Right lobe of liver (tissue), 6 donors: ENCODE data around the gene ZBTB2. TPM values are rescaled to one million over a fixed set of nuclear protein-coding genes. Genes with fewer than 3 reads are reported as not detected.

Experiments used
- ATAC-seq, 4 donors: fragments of 200-7000 bp; cut with Tn5 transposase; one replicate each; pipeline ENCODE4 v1.9.1; 2020; ENCODE audit warnings: mild to moderate bottlenecking in 4 of 4, moderate library complexity in 4 of 4
- DNase-seq, 3 donors: peaks; one replicate each; pipeline ENCODE4 v3.0.0-alpha.2; 2020
- H3K27ac ChIP-seq, 3 donors: fragments of 200-600 bp; one replicate each; pipeline ENCODE4 v1.8.0; 2022
- H3K27me3 ChIP-seq, 2 donors: fragments of 200-600 bp; one replicate each; pipeline ENCODE4 v1.8.0; 2022
- H3K36me3 ChIP-seq, 4 donors: fragments of 200-600 bp; sonication (generic) in 1 of 4; one replicate each; pipeline versions ENCODE4 v1.5.1 to v1.8.0; 2017 to 2022; ENCODE audit warnings: control low read depth in 1 of 4
- H3K4me1 ChIP-seq, 4 donors: fragments of 200-600 bp; sonication (generic) in 1 of 4; one replicate each; pipeline versions ENCODE4 v1.5.1 to v1.8.0; 2017 to 2022; ENCODE audit warnings: control low read depth in 1 of 4
- H3K4me3 ChIP-seq, 3 donors: fragments of 200-600 bp; one replicate each; pipeline ENCODE4 v1.8.0; 2022
- H3K9me3 ChIP-seq, 4 donors: fragments of 200-600 bp; sonication (generic) in 1 of 4; one replicate each; pipeline versions ENCODE4 v1.5.1 to v1.8.0; 2017 to 2022; ENCODE audit warnings: control low read depth in 1 of 4
- POLR2A ChIP-seq: fragments of 450-650 bp; IDR thresholded peaks from one replicate; pipeline ENCODE4 v1.6.1; 2017; ENCODE audit warnings: antibody characterized with exemption, mild to moderate bottlenecking
- WGBS: methylation state at CpG from one replicate; pipeline ENCODE4 v1.1.6; 2018; ENCODE audit warnings: low coverage, low lambda C conversion rate; ENCODE audit not compliant: insufficient coverage; ENCODE audit errors: missing lambda C conversion rate; 5-methylcytosine and 5-hydroxymethylcytosine counted together
- intact Hi-C, 2 donors: fragments of 100-400 bp; cut with DNase I; formaldehyde crosslinking; loops; one replicate each; pipeline versions ENCODE4 v1.11.2 to v1.14.1; 2022
- total RNA-seq, 6 experiments: library from RNA; depleted of rRNA in 2 of 6; stranded (reverse); fragments of >200 nt in 2 of 6; fragmentation: NEBNext Ultra II Directional in 3 of 6; extraction: Animal tissue kit (Norgen Biotek cat#: 25700) in 3 of 6; gene quantifications; one replicate each; pipeline versions ENCODE4 v1.1.0 to v1.2.4, GENCODE V29; 2016 to 2023
- TF ChIP-seq, protein P1 (sequence below), 4 donors: fragments of 200-600 bp in 3 of 4; fragments of 450-650 bp in 1 of 4; IDR thresholded peaks; one replicate each; pipeline versions ENCODE4 v1.5.1 to v1.8.0; 2016 to 2022; ENCODE audit warnings: antibody characterized with exemption in 4 of 4, mild to moderate bottlenecking in 2 of 4
- donor health status: DM: no; HTN: yes; CAD: no.
- donor health status: DM: no; HTN: no; CAD: no.
- donor health status: DM: no; HTN: no; CAD: no.
- donor health status: DM: no; HTN: yes; CAD: no.
- donor health status: DM: no; HTN: yes; CAD: no.

Gene ZBTB2
- total RNA-seq, 6 experiments from 2014 or later, result 3.2 to 6.0 (median 4.5) TPM

DNA sequence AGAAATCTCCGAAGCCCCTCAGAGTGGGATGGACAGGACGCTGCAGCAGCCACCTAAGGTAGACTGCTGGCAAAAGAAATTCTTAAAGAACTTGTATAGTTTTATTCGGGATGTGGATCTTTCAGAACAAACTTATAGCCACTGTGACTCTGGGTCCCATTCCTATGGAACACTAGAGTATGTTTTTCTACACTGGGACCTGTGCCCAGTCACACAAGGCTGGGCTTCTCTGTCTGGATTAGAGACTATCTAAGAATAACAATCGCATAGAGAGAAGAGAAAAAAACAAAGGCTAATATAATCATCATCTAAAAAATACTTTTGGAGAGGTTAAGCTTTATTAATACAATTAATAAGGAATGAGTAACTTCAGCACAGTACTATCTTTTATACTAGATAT lies 31.6 kb upstream of the ZBTB2 start:
- Histone ChIP-seq H3K27ac (no peak overlapping the region), H3K4me3 (no peak overlapping the region), H3K36me3 (peaks cover 0 to 71% (median 14%) of the 10 kb centered on the region in 4 donors), H3K27me3 (no peaks in the 10 kb centered on the region), H3K4me1 (no peaks in the 10 kb centered on the region), H3K9me3 (no peaks in the 10 kb centered on the region)
- intact Hi-C loops, result no loop called here
- no peak for ATAC-seq
- TF ChIP-seq POLR2A, result no peak
- TF ChIP-seq, protein P1, sequence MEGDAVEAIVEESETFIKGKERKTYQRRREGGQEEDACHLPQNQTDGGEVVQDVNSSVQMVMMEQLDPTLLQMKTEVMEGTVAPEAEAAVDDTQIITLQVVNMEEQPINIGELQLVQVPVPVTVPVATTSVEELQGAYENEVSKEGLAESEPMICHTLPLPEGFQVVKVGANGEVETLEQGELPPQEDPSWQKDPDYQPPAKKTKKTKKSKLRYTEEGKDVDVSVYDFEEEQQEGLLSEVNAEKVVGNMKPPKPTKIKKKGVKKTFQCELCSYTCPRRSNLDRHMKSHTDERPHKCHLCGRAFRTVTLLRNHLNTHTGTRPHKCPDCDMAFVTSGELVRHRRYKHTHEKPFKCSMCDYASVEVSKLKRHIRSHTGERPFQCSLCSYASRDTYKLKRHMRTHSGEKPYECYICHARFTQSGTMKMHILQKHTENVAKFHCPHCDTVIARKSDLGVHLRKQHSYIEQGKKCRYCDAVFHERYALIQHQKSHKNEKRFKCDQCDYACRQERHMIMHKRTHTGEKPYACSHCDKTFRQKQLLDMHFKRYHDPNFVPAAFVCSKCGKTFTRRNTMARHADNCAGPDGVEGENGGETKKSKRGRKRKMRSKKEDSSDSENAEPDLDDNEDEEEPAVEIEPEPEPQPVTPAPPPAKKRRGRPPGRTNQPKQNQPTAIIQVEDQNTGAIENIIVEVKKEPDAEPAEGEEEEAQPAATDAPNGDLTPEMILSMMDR (IDR thresholded peaks at IDR 0.05), result no peak
- 75% methylated on average over 2 of the region's 4 CpGs for WGBS
- DNase-seq, result no peak

DNA sequence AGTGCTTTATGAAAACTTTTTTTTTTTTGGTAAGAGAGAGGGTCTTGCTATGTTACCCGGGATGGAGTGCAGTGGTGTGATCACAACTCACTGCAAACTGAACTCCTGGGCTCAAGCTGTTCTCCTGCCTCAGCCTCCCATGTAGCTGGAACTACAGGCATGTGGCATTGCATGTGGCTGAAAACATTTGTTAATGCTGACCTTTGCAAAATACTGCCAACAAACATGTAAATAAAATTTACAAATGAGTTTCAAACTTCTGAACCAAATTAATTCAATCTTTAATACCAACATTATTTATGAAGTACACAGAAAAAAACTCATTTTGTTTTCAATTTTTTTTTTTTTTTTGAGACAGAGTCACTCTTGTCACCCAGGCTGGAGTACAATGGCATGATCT lies 26.1 kb upstream of the ZBTB2 start:
- Histone ChIP-seq H3K4me3 (no peak overlapping the region), H3K36me3 (peaks cover 0 to 82% (median 5%) of the 10 kb centered on the region in 4 donors), H3K27ac (no peak overlapping the region), H3K9me3 (no peaks in the 10 kb centered on the region), H3K4me1 (no peaks in the 10 kb centered on the region), H3K27me3 (no peaks in the 10 kb centered on the region)
- intact Hi-C loops, result no loop called here
- ATAC-seq, result no peak
- 100% methylated on average over 1 of the region's 1 CpG for WGBS
- TF ChIP-seq POLR2A, result no peak
- TF ChIP-seq, protein P1 (IDR thresholded peaks at IDR 0.05), result no peak
- DNase-seq, result no peak

DNA sequence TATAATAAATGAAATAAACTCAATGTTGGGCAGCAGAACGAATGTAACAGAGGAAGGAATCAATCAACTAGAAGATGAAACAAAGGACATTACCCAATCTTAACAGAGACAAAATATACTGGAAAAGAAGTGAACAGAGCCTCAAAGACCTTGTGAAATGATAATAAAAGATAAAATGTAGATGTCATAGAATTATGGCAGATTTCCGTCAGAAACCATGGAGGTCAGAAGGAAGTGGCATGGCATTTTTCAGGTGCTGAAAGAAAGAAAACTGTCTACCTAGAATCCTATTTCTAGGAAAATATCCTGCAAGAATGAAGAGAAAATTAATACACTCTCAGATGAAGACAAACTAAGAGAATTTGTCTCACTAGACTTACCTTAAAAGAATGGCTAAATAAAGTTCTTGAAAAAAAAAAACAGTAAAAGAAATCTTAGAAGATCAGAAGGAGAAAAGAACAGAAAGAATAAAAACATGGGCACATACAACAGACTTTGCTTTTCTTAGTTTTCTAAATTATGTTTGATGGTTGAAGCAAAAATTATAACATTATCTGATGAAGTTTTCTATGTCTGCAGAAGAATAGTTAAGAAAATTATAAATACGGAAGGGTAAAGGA lies 23.4 kb upstream of the ZBTB2 start:
- TF ChIP-seq POLR2A, result no peak
- TF ChIP-seq, protein P1 (IDR thresholded peaks at IDR 0.05), result no peak
- 83% methylated on average over 3 of the region's 3 CpGs for WGBS
- H3K4me1 ChIP-seq, result no peaks in the 10 kb centered on the region
- H3K36me3 ChIP-seq, result peaks cover 0 to 64% (median 5%) of the 10 kb centered on the region in 4 donors
- H3K9me3 ChIP-seq, result no peaks in the 10 kb centered on the region
- H3K27me3 ChIP-seq, result no peaks in the 10 kb centered on the region
- no peak overlapping the region for H3K4me3 ChIP-seq
- DNase-seq, result no peak
- intact Hi-C loops, result no loop called here
- no peak for ATAC-seq
- H3K27ac ChIP-seq, result no peak overlapping the region

DNA sequence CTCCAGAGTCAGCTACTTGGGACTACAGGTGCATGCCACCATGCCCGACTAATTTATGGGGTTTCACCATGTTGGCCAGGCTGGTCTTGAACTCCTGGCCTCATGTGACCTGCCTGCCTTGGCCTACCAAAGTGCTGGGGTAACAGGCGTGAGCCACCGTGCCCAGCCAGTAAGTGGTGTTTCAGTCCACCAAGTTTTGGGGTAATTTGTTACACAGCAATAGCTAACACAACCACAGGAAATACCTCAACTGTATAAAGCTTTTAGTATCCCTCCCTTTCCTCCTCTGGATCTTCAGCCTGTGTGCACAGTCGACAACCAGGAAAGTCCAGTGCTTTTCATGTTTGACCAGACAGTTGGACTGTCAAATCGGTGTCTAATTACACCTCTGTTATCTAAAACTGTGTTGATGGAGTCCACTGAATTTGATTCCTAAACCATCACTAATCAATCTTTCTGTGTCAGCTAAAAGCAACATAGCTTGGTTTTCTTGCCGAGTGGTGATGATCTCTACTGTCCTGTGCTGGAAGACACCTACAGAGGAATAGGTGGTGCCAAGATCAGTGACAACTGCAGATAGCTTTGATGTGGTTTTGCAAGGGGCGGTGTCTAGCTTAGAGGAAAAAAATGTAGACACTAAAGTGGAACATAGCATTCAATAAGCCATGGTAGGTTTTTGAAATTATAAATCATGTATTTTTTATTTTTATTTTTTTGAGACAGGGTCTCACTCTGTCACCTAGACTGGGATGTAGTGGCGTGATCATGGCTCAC lies 22.2 kb upstream of the ZBTB2 start:
- TF ChIP-seq, protein P1 (IDR thresholded peaks at IDR 0.05), result no peak
- TF ChIP-seq POLR2A, result no peak
- intact Hi-C loops, result no loop called here
- DNase-seq (no peak), ATAC-seq (no peak)
- Histone ChIP-seq H3K27me3 (no peaks in the 10 kb centered on the region), H3K36me3 (peaks cover 0 to 57% (median 5%) of the 10 kb centered on the region in 4 donors), H3K27ac (no peak overlapping the region), H3K4me1 (no peaks in the 10 kb centered on the region), H3K4me3 (no peak overlapping the region), H3K9me3 (no peaks in the 10 kb centered on the region)
- 81% methylated on average over 4 of the region's 8 CpGs for WGBS
